Natural killer cell (primary cell): ENCODE measurements around the gene KDM4B. TPM values are rescaled to one million over a fixed set of nuclear protein-coding genes. Genes with fewer than 3 reads are reported as not detected.
A peak's percentile ranks its signal among the peaks of the same experiment; 100 is the strongest.

Experiments used
- ATAC-seq, 3 donors: fragments of 150-1000 bp in 2 of 3; fragments of 200-7000 bp in 1 of 3; cut with Tn5 transposase; 1 replicate in 1 of 3; 2 replicates in 2 of 3; pipeline ENCODE4 v1.10.0; 2021; ENCODE audit warnings: mild to moderate bottlenecking in 2 of 3, moderate library complexity in 2 of 3
- DNase-seq, 2 donors: peaks; one replicate each; pipeline versions ENCODE4 v3.0.0 to v3.0.0-alpha.2; 2013 to 2021; ENCODE audit warnings: mixed read lengths in 1 of 2
- H3K27ac ChIP-seq: one replicate; pipeline ENCODE4 v1.5.1; 2013; ENCODE audit warnings: mild to moderate bottlenecking, low read length
- H3K27me3 ChIP-seq: one replicate; pipeline ENCODE4 v1.6.1; 2013; ENCODE audit warnings: low read length; ENCODE audit not compliant: control insufficient read depth, insufficient read depth
- H3K36me3 ChIP-seq: one replicate; pipeline ENCODE4 v1.6.1; 2013; ENCODE audit warnings: low read length; ENCODE audit not compliant: control insufficient read depth, insufficient read depth
- H3K4me1 ChIP-seq: one replicate; pipeline ENCODE4 v1.6.1; 2013; ENCODE audit warnings: low read length; ENCODE audit not compliant: control insufficient read depth, insufficient read depth
- H3K4me3 ChIP-seq: one replicate; pipeline ENCODE4 v1.5.1; 2013; ENCODE audit warnings: low read length
- H3K9me3 ChIP-seq: one replicate; pipeline ENCODE4 v1.6.1; 2013; ENCODE audit warnings: low read length; ENCODE audit not compliant: control insufficient read depth, insufficient read depth
- H3K27ac Mint-ChIP-seq, 2 donors: one replicate each; pipeline ENCODE4 v1.8.0; 2022; ENCODE audit warnings: mild to moderate bottlenecking in 2 of 2, mixed read lengths in 2 of 2, moderate library complexity in 1 of 2
- H3K27me3 Mint-ChIP-seq, 2 donors: one replicate each; pipeline ENCODE4 v1.8.0; 2022; ENCODE audit warnings: low read depth in 2 of 2, mixed read lengths in 2 of 2
- H3K36me3 Mint-ChIP-seq: one replicate; pipeline ENCODE4 v1.8.0; 2022; ENCODE audit warnings: mixed read lengths
- H3K4me1 Mint-ChIP-seq, 2 donors: one replicate each; pipeline ENCODE4 v1.8.0; 2022; ENCODE audit warnings: mixed read lengths in 2 of 2
- H3K4me3 Mint-ChIP-seq: one replicate; pipeline ENCODE4 v1.8.0; 2022; ENCODE audit warnings: mild to moderate bottlenecking, moderate library complexity, mixed read lengths
- H3K9me3 Mint-ChIP-seq, 2 donors: one replicate each; pipeline ENCODE4 v1.8.0; 2022; ENCODE audit warnings: mixed read lengths in 2 of 2
- WGBS: methylation state at CpG from one replicate; pipeline ENCODE4 v1.1.7; 2013; ENCODE audit warnings: missing lambda C conversion rate; ENCODE audit not compliant: insufficient coverage; 5-methylcytosine and 5-hydroxymethylcytosine counted together
- intact Hi-C: fragments of 100-400 bp; cut with micrococcal nuclease; formaldehyde crosslinking; loops from one replicate; pipeline ENCODE4 v1.14.2; 2022
- total RNA-seq, 4 donors: library from RNA; stranded (reverse); fragments of 120-200 nt in 1 of 4; gene quantifications; one replicate each; pipeline versions ENCODE4 v1.2.3 to v1.2.4, GENCODE V29; 2013 to 2022
- TF ChIP-seq, protein P1 (sequence below): fragments of 200-600 bp; IDR thresholded peaks from one replicate; pipeline ENCODE4 v1.8.0; 2022; ENCODE audit warnings: antibody characterized with exemption

The KDM4B gene
- total RNA-seq, 3 donors from 2014 or later (not counting 1 experiment from before 2014, with no cell fraction given) = 68.0 to 73.5 (median 68.1) TPM

GRCh38 chr19:5071579-5071978 is 102.7 kb downstream of the KDM4B start:
- H3K27ac Mint-ChIP-seq = peak overlapping the region in 1 of 2 donors; percentile 82
- 95% methylated on average over 8 of the region's 8 CpGs for WGBS
- H3K27me3 Mint-ChIP-seq = no peaks in the 10 kb centered on the region
- Histone ChIP-seq H3K27ac (no peak overlapping the region), H3K4me1 (peaks cover 61% of the 10 kb centered on the region), H3K27me3 (no peaks in the 10 kb centered on the region), H3K9me3 (no peaks in the 10 kb centered on the region), H3K4me3 (no peak overlapping the region), H3K36me3 (peaks cover 2% of the 10 kb centered on the region)
- TF ChIP-seq, protein P1, sequence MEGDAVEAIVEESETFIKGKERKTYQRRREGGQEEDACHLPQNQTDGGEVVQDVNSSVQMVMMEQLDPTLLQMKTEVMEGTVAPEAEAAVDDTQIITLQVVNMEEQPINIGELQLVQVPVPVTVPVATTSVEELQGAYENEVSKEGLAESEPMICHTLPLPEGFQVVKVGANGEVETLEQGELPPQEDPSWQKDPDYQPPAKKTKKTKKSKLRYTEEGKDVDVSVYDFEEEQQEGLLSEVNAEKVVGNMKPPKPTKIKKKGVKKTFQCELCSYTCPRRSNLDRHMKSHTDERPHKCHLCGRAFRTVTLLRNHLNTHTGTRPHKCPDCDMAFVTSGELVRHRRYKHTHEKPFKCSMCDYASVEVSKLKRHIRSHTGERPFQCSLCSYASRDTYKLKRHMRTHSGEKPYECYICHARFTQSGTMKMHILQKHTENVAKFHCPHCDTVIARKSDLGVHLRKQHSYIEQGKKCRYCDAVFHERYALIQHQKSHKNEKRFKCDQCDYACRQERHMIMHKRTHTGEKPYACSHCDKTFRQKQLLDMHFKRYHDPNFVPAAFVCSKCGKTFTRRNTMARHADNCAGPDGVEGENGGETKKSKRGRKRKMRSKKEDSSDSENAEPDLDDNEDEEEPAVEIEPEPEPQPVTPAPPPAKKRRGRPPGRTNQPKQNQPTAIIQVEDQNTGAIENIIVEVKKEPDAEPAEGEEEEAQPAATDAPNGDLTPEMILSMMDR = no peak
- intact Hi-C loops = no loop called here
- DNase-seq (no peak), ATAC-seq (no peak)
- no peaks in the 10 kb centered on the region for H3K36me3 Mint-ChIP-seq
- peak overlapping the region; percentile 75 for H3K4me3 Mint-ChIP-seq
- H3K9me3 Mint-ChIP-seq = no peaks in the 10 kb centered on the region
- H3K4me1 Mint-ChIP-seq = peaks cover 47 to 63% of the 10 kb centered on the region in 2 donors

DNA sequence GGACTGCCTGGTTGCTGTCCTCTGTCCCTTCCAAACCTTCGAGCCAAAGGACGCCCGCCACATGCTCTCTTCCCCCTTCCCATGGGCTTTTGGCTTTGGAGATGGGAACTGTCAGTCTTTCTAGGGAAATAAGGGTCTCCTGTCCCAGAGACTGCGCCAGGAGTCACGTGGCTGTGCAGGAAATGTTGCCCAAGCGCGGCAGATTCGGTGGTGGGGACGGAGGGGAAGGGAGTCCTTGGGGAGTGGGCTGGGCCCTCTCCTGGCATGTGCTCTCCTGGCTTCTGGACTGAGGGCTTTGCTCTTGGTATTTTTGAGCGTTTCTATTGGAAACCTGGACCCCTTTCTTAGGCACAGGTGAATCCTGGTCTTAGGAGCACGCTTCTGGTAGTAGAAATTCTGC is 103.2 kb downstream of the KDM4B start:
- 90% methylated on average over 10 of the region's 11 CpGs for WGBS
- intact Hi-C loops = no loop called here
- no peak overlapping the region for H3K4me3 Mint-ChIP-seq
- H3K27me3 Mint-ChIP-seq = no peaks in the 10 kb centered on the region
- Histone ChIP-seq H3K27ac (no peak overlapping the region), H3K36me3 (peaks cover 2% of the 10 kb centered on the region), H3K27me3 (no peaks in the 10 kb centered on the region), H3K4me1 (peaks cover 66% of the 10 kb centered on the region), H3K4me3 (no peak overlapping the region), H3K9me3 (no peaks in the 10 kb centered on the region)
- DNase-seq = no peak
- no peak overlapping the region for H3K27ac Mint-ChIP-seq
- H3K36me3 Mint-ChIP-seq = no peaks in the 10 kb centered on the region
- no peak for ATAC-seq
- peaks cover 52 to 67% of the 10 kb centered on the region in 2 donors for H3K4me1 Mint-ChIP-seq
- H3K9me3 Mint-ChIP-seq = no peaks in the 10 kb centered on the region
- TF ChIP-seq, protein P1 = no peak

DNA sequence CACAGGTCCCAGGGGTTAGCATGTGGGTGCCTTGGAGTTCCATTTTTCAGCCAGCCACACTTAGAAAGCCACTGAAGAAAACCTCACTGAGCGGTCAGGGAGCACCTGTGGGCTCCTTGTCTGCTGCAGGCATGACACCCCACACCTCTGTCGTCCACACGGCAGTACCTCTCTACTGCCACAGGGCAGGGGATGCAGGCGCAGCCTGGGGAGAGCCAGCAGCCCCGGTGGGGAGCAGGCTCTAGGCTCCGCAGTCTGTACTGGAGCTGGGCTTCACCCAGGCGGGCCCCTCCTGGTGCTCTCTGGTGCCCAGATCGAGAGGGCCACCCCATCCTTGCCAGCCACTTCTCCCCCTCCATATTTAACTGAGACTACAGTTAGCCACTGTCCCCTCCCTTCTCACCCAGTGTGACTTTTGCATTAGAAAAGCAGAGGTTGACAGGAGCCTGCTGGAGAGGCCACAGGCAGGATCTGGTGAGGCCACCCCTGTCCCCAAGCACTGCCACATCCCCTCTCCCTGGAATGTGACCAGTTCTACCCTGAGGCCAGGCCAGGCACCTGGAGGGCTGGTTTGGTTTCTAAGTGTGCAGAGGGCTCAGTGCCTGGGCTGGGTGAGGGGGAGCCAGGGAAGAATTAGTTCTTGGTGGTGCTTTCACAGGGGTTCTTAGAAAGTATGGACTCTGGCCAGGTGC is 104.4 kb downstream of the KDM4B start:
- H3K9me3 Mint-ChIP-seq = no peaks in the 10 kb centered on the region
- H3K27ac ChIP-seq = no peak overlapping the region
- H3K4me3 Mint-ChIP-seq = peak overlapping the region; percentile 84
- peaks cover 64 to 76% of the 10 kb centered on the region in 2 donors for H3K4me1 Mint-ChIP-seq
- TF ChIP-seq, protein P1 = no peak
- 88% methylated on average over 8 of the region's 8 CpGs for WGBS
- peak overlapping the region; percentile 71 to 78 for H3K27ac Mint-ChIP-seq
- no peak overlapping the region for H3K4me3 ChIP-seq
- DNase-seq (no peak), ATAC-seq (no peak)
- no peaks in the 10 kb centered on the region for H3K36me3 Mint-ChIP-seq
- peaks cover 3% of the 10 kb centered on the region for H3K36me3 ChIP-seq
- no peaks in the 10 kb centered on the region for H3K27me3 ChIP-seq
- no peaks in the 10 kb centered on the region for H3K9me3 ChIP-seq
- H3K4me1 ChIP-seq = peaks cover 78% of the 10 kb centered on the region
- intact Hi-C loops = no loop called here
- no peaks in the 10 kb centered on the region for H3K27me3 Mint-ChIP-seq

- H3K27ac ChIP-seq = peak overlapping the region; percentile 45
- intact Hi-C loops = no loop called here
- H3K4me3 ChIP-seq = no peak overlapping the region
- H3K4me1 Mint-ChIP-seq = peaks cover 64 to 79% of the 10 kb centered on the region in 2 donors
- peaks cover 84% of the 10 kb centered on the region for H3K4me1 ChIP-seq
- H3K9me3 Mint-ChIP-seq = no peaks in the 10 kb centered on the region
- no peaks in the 10 kb centered on the region for H3K36me3 Mint-ChIP-seq
- ATAC-seq (peak in 2 of 3 donors; percentile 23 to 24), DNase-seq (no peak)
- H3K9me3 ChIP-seq = no peaks in the 10 kb centered on the region
- H3K36me3 ChIP-seq = peaks cover 14% of the 10 kb centered on the region
- H3K27me3 Mint-ChIP-seq = no peaks in the 10 kb centered on the region
- H3K27ac Mint-ChIP-seq = peak overlapping the region; percentile 71 to 78
- H3K27me3 ChIP-seq = no peaks in the 10 kb centered on the region
- H3K4me3 Mint-ChIP-seq = peak overlapping the region; percentile 84
- WGBS = 37% methylated on average over 20 of the region's 20 CpGs
- TF ChIP-seq, protein P1 = no peak
These were observed 105.5 kb downstream of the KDM4B start for GRCh38 chr19:5074407-5074806.
